ENCODE results near the gene RALGAPA1. TPM values are rescaled to one million over a fixed set of nuclear protein-coding genes. Genes with fewer than 3 reads are reported as not detected.
"Not testable (repeated sequence)": the region's sequence is repeated elsewhere in the genome, so short reads cannot be mapped to it uniquely, and the experiment has no call there.

RALGAPA1 gene
- total RNA-seq, 1 donor from 2014 or later, result 64.5 TPM

- H3K27me3 Mint-ChIP-seq (ENCODE audit: low read depth), result no peaks in the 10 kb centered on the region
- peaks cover 7% of the 10 kb centered on the region for H3K4me1 Mint-ChIP-seq
- TF ChIP-seq CTCF (IDR thresholded peaks at IDR 0.05; ENCODE audit: unreplicated experiment), result no peak
Measured at GRCh38 chr14:35851823-35852222, 42.7 kb upstream of the RALGAPA1 start.

GRCh38 chr14:35849122-35849521 lies 40.0 kb upstream of the RALGAPA1 start:
- Mint-ChIP-seq H3K9me3 (peaks cover 16% of the 10 kb centered on the region), H3K27ac (no peak overlapping the region), H3K27me3 (ENCODE audit: low read depth) (no peaks in the 10 kb centered on the region), H3K36me3 (peaks cover 55% of the 10 kb centered on the region), H3K4me3 (no peak overlapping the region), H3K4me1 (no peaks in the 10 kb centered on the region)
- no peak for TF ChIP-seq CTCF (IDR thresholded peaks at IDR 0.05; ENCODE audit: unreplicated experiment)
- no peak for DNase-seq (ENCODE audit: low spot score in 2 of 2, unreplicated experiment in 2 of 2)

More at GRCh38 chr14:35851823-35852222, 42.7 kb upstream of the RALGAPA1 start:
- DNase-seq (ENCODE audit: low spot score in 2 of 2, unreplicated experiment in 2 of 2), result no peak
- Mint-ChIP-seq H3K9me3 (peaks cover 16% of the 10 kb centered on the region), H3K27ac (no peak overlapping the region), H3K4me3 (no peak overlapping the region), H3K36me3 (peaks cover 39% of the 10 kb centered on the region)

GRCh38 chr14:35847636-35848035 lies 38.5 kb upstream of the RALGAPA1 start:
- Mint-ChIP-seq H3K27me3 (ENCODE audit: low read depth) (no peaks in the 10 kb centered on the region), H3K9me3 (peaks cover 24% of the 10 kb centered on the region), H3K4me3 (no peak overlapping the region), H3K27ac (no peak overlapping the region), H3K4me1 (no peaks in the 10 kb centered on the region), H3K36me3 (peaks cover 67% of the 10 kb centered on the region)
- no peak for TF ChIP-seq CTCF (IDR thresholded peaks at IDR 0.05; ENCODE audit: unreplicated experiment)
- no peak for DNase-seq (ENCODE audit: low spot score in 2 of 2, unreplicated experiment in 2 of 2)

- H3K36me3 Mint-ChIP-seq, result peaks cover 70% of the 10 kb centered on the region
- H3K27me3 Mint-ChIP-seq (ENCODE audit: low read depth), result no peaks in the 10 kb centered on the region
- H3K9me3 Mint-ChIP-seq, result peaks cover 37% of the 10 kb centered on the region
- H3K27ac Mint-ChIP-seq, result no peak overlapping the region
- no peaks in the 10 kb centered on the region for H3K4me1 Mint-ChIP-seq
- no peak for TF ChIP-seq CTCF (IDR thresholded peaks at IDR 0.05; ENCODE audit: unreplicated experiment)
- H3K4me3 Mint-ChIP-seq, result no peak overlapping the region
- DNase-seq (ENCODE audit: low spot score in 2 of 2, unreplicated experiment in 2 of 2), result no peak
Measured at GRCh38 chr14:35844494-35844893, 35.4 kb upstream of the RALGAPA1 start.

- H3K27ac Mint-ChIP-seq; H3K27me3 Mint-ChIP-seq (ENCODE audit: low read depth); H3K4me3 Mint-ChIP-seq; H3K4me1 Mint-ChIP-seq; DNase-seq (ENCODE audit: low spot score in 2 of 2, unreplicated experiment in 2 of 2): not testable (repeated sequence)
- peaks cover 81% of the 10 kb centered on the region for H3K36me3 Mint-ChIP-seq
- H3K9me3 Mint-ChIP-seq, result peaks cover 47% of the 10 kb centered on the region
Measured at GRCh38 chr14:35842245-35842644, 33.1 kb upstream of the RALGAPA1 start.

- H3K4me3 Mint-ChIP-seq; H3K27me3 Mint-ChIP-seq (ENCODE audit: low read depth); H3K4me1 Mint-ChIP-seq; DNase-seq (ENCODE audit: low spot score in 2 of 2, unreplicated experiment in 2 of 2); H3K27ac Mint-ChIP-seq: not testable (repeated sequence)
- H3K36me3 Mint-ChIP-seq, result peaks cover 84% of the 10 kb centered on the region
- peaks cover 49% of the 10 kb centered on the region for H3K9me3 Mint-ChIP-seq
Measured at GRCh38 chr14:35841704-35842103, 32.6 kb upstream of the RALGAPA1 start.

All from mesothelial cell of epicardium (in vitro differentiated cells).